ENCODE results near the gene SCARF2. TPM values are rescaled to one million over a fixed set of nuclear protein-coding genes. Genes with fewer than 3 reads are reported as not detected.

SCARF2 gene, protein sequence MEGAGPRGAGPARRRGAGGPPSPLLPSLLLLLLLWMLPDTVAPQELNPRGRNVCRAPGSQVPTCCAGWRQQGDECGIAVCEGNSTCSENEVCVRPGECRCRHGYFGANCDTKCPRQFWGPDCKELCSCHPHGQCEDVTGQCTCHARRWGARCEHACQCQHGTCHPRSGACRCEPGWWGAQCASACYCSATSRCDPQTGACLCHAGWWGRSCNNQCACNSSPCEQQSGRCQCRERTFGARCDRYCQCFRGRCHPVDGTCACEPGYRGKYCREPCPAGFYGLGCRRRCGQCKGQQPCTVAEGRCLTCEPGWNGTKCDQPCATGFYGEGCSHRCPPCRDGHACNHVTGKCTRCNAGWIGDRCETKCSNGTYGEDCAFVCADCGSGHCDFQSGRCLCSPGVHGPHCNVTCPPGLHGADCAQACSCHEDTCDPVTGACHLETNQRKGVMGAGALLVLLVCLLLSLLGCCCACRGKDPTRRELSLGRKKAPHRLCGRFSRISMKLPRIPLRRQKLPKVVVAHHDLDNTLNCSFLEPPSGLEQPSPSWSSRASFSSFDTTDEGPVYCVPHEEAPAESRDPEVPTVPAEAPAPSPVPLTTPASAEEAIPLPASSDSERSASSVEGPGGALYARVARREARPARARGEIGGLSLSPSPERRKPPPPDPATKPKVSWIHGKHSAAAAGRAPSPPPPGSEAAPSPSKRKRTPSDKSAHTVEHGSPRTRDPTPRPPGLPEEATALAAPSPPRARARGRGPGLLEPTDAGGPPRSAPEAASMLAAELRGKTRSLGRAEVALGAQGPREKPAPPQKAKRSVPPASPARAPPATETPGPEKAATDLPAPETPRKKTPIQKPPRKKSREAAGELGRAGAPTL
- total RNA-seq, result 18.2 and 36.9 TPM in 2 replicates

DNA sequence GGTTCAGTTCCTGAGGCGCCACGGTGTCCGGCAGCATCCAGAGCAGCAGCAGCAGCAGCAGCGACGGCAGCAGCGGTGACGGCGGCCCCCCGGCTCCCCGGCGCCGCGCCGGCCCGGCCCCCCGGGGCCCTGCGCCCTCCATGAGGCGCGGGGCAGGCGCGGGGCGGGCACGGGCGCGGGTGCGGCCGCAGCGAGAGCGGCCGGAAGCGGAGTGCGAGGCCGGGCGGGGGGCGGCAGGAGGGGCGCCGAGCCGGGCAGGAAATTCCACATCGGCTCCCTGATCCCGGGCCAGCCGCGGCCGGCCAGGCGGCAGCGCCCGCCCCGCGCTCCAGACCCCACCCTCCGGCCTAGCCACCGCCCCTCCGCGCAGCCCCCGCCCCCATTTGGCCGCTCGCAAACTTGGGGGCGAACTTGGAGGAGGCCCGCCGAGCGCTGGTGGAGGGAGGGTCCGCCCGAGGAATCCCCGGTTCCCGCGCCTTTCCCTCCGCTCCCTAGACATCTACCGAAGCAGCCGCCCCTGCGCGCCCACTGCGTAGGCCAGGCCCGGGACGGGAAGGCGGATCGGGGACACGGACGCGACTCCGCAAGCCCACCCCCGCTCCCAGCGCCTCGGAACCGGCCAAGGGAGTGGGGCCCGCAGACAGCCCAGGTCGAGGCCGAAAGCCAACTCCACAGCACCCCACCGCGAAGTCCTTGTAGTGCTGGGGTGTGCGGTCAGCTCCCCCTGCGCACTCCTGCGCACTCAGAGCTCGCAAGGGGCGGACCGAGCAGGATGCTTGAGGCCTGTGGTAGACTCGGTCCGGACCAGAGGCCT, at the start of gene SCARF2:
Gene SCARF2 (minus strand): TSS at position 213 of the 814 bp plus-strand sequence. CDS start 71 bp downstream, at position 142.

DNA sequence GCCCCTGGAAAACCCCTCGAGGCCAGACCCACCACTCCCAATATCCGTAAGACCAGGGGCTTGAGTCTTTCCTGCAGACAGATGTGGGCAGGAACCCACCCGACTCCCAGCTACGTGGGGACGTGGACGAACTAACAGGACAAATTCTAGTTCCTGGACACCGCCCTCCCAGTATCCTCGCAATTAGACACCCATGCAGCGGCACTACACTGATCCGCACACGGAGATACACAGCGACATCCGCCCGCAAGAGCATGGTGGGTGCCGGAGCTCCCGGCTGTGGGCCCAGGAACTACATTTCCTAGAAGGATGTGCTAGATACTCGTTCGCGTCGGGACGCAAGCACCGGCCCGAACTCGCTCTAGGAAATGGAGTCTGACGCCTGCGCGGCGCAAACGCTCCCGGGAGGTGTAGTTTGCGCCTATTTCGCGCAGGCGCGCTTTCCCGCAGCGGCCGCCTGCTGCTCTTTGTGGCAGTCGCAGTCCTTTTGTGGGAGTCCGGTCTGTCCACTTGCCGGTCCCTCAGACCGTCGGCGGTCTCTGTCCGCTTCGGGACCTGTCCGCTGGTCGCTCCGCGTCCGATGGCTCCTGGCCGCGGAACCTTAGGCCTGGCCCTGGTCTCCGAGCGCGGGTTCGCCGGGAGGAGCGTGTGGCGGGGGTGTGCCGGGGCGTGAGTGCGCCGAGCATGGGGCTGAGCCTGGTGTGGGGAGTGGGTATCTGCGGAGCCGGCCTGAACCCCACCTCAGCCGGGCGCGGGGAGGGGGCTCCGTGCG, 43.7 kb downstream of the SCARF2 start, which contains the start of gene ZNF74:
Gene ZNF74 (plus strand): TSS at position 447 of the 772 bp plus-strand sequence. CDS start 478 bp downstream, outside the sequence.

Other genes with a start within 250 kb of the SCARF2 start
- 0.77 and 1.00 TPM in 2 replicates for gene RTN4R, start 169.5 kb downstream of the SCARF2 start, total RNA-seq
- 52.5 and 54.6 TPM in 2 replicates for gene DGCR6L, start 117.8 kb downstream of the SCARF2 start, total RNA-seq
- gene ZNF74, start 43.7 kb downstream of the SCARF2 start, total RNA-seq, result 10.3 and 13.5 TPM in 2 replicates
- gene KLHL22, start 58.0 kb upstream of the SCARF2 start, total RNA-seq, result 40.9 and 45.9 TPM in 2 replicates
- gene MED15, start 69.8 kb upstream of the SCARF2 start, total RNA-seq, result 45.4 and 66.5 TPM in 2 replicates